ENCODE results near the gene MED15. TPM values are rescaled to one million over a fixed set of nuclear protein-coding genes. Genes with fewer than 3 reads are reported as not detected.

The MED15 gene
- polyA plus RNA-seq, 1 experiment: 17.3 TPM

GRCh38 chr22:20575724-20576444, 68.5 kb downstream of the MED15 start:
- ChIA-PET CTCF (interaction anchor here (0.7 kb wide), 1 partner anchor 12 kb away, joined by 3 read pairs; no protein-coding TSS in a partner anchor), POLR2A (no interaction called here)
- Histone ChIP-seq H3K9me3 (ENCODE audit: control insufficient read depth, insufficient read depth, low read length) (no peaks in the 10 kb centered on the region; the same call in 1 of the 2 replicates), H3K27me3 (ENCODE audit: control insufficient read depth, insufficient read depth, low read length) (no peaks in the 10 kb centered on the region), H3K27ac (ENCODE audit: low read depth, low read length) (no peak overlapping the region), H3K4me3 (ENCODE audit: low read depth, low read length) (no peak overlapping the region)
- no peak for DNase-seq (ENCODE audit: low read depth, low spot score)
- no peak for TF ChIP-seq CTCF (IDR thresholded peaks at IDR 0.05; ENCODE audit: low read depth, low read length)

GRCh38 chr22:20576445-20576816, 69.0 kb downstream of the MED15 start:
- H3K27me3 ChIP-seq (ENCODE audit: control insufficient read depth, insufficient read depth, low read length): no peaks in the 10 kb centered on the region
- TF ChIP-seq CTCF (IDR thresholded peaks at IDR 0.05; ENCODE audit: low read depth, low read length): no peak
- H3K4me3 ChIP-seq (ENCODE audit: low read depth, low read length): no peak overlapping the region
- CTCF ChIA-PET: interaction anchor here (0.7 kb wide), 1 partner anchor 12 kb away, joined by 3 read pairs; no protein-coding TSS in a partner anchor
- POLR2A ChIA-PET: no interaction called here
- no peak for DNase-seq (ENCODE audit: low read depth, low spot score)
- no peak overlapping the region for H3K27ac ChIP-seq (ENCODE audit: low read depth, low read length)
- H3K9me3 ChIP-seq (ENCODE audit: control insufficient read depth, insufficient read depth, low read length): no peaks in the 10 kb centered on the region; the same call in 1 of the 2 replicates

GRCh38 chr22:20577045-20577444, 69.6 kb downstream of the MED15 start:
- DNase-seq (ENCODE audit: low read depth, low spot score): no peak
- POLR2A ChIA-PET: no interaction called here
- H3K4me3 ChIP-seq (ENCODE audit: low read depth, low read length): no peak overlapping the region
- no peaks in the 10 kb centered on the region for H3K27me3 ChIP-seq (ENCODE audit: control insufficient read depth, insufficient read depth, low read length)
- no peaks in the 10 kb centered on the region; the same call in 1 of the 2 replicates for H3K9me3 ChIP-seq (ENCODE audit: control insufficient read depth, insufficient read depth, low read length)
- no peak for TF ChIP-seq CTCF (IDR thresholded peaks at IDR 0.05; ENCODE audit: low read depth, low read length)
- no peak overlapping the region for H3K27ac ChIP-seq (ENCODE audit: low read depth, low read length)
- CTCF ChIA-PET: no interaction called here

- ChIA-PET POLR2A (no interaction called here), CTCF (interaction anchor here (0.9 kb wide), 1 partner anchor 15 kb away, joined by 3 read pairs; no protein-coding TSS in a partner anchor)
- Histone ChIP-seq H3K4me3 (ENCODE audit: low read depth, low read length) (no peak overlapping the region), H3K27me3 (ENCODE audit: control insufficient read depth, insufficient read depth, low read length) (no peaks in the 10 kb centered on the region), H3K27ac (ENCODE audit: low read depth, low read length) (no peak overlapping the region), H3K9me3 (ENCODE audit: control insufficient read depth, insufficient read depth, low read length) (no peaks in the 10 kb centered on the region; the same call in 1 of the 2 replicates)
- no peak for DNase-seq (ENCODE audit: low read depth, low spot score)
- no peak for TF ChIP-seq CTCF (IDR thresholded peaks at IDR 0.05; ENCODE audit: low read depth, low read length)
Measured at GRCh38 chr22:20577549-20577975, 70.2 kb downstream of the MED15 start.

GRCh38 chr22:20578192-20578591, 70.8 kb downstream of the MED15 start:
- Histone ChIP-seq H3K27me3 (ENCODE audit: control insufficient read depth, insufficient read depth, low read length) (no peaks in the 10 kb centered on the region), H3K27ac (ENCODE audit: low read depth, low read length) (peak overlapping the region; percentile 11), H3K9me3 (ENCODE audit: control insufficient read depth, insufficient read depth, low read length) (no peaks in the 10 kb centered on the region; the same call in 1 of the 2 replicates), H3K4me3 (ENCODE audit: low read depth, low read length) (no peak overlapping the region)
- POLR2A ChIA-PET: no interaction called here
- DNase-seq (ENCODE audit: low read depth, low spot score): no peak
- no peak for TF ChIP-seq CTCF (IDR thresholded peaks at IDR 0.05; ENCODE audit: low read depth, low read length)
- CTCF ChIA-PET: interaction anchor here (0.9 to 1.0 kb wide), 2 partner anchors 14 kb away, joined by 3 read pairs; no protein-coding TSS in a partner anchor
